Astrocyte (in vitro differentiated cells and primary cell): Measurements from ENCODE around the gene AP4B1. TPM values are rescaled to one million over a fixed set of nuclear protein-coding genes. Genes with fewer than 3 reads are reported as not detected.
A peak's percentile ranks its signal among the peaks of the same experiment; 100 is the strongest.

Experiments used
- DNase-seq: peaks from one replicate; pipeline ENCODE4 v3.0.0-alpha.2; 2010; ENCODE audit warnings: low read depth
- FAIRE-seq: peaks from 2 replicates; lab custom pipeline; 2011; peaks lifted over from hg19 to GRCh38; lab: Jason Lieb, UNC
- H2AFZ ChIP-seq: 2 replicates; pipeline ENCODE4 v1.6.0; 2012; ENCODE audit warnings: low read depth, low read length, inconsistent platforms
- H3K27ac ChIP-seq: 2 replicates; pipeline ENCODE4 v1.5.1; 2011; ENCODE audit warnings: low read depth, low read length, inconsistent platforms
- H3K27me3 ChIP-seq: 2 replicates; pipeline ENCODE4 v1.6.0; 2011; ENCODE audit warnings: low read length, inconsistent platforms; ENCODE audit not compliant: insufficient read depth
- H3K36me3 ChIP-seq: 2 replicates; pipeline ENCODE4 v1.5.1; 2011; ENCODE audit warnings: low read length, inconsistent platforms; ENCODE audit not compliant: insufficient read depth
- H3K4me1 ChIP-seq: 2 replicates; pipeline ENCODE4 v1.5.1; 2011; ENCODE audit warnings: low read length, inconsistent platforms; ENCODE audit not compliant: insufficient read depth
- H3K4me2 ChIP-seq: 2 replicates; pipeline ENCODE4 v1.6.0; 2012; ENCODE audit warnings: low read length, inconsistent platforms
- H3K4me3 ChIP-seq: 2 replicates; pipeline ENCODE4 v1.5.1; 2011; ENCODE audit warnings: low read depth, mild to moderate bottlenecking, low read length, inconsistent platforms; ENCODE audit not compliant: insufficient read depth
- H3K79me2 ChIP-seq: 2 replicates; pipeline ENCODE4 v1.6.0; 2012; ENCODE audit warnings: mild to moderate bottlenecking, low read length, inconsistent platforms; ENCODE audit not compliant: insufficient read depth
- H3K9ac ChIP-seq: 2 replicates; pipeline ENCODE4 v1.6.0; 2012; ENCODE audit warnings: mild to moderate bottlenecking, low read length, inconsistent platforms
- H3K9me3 ChIP-seq: 2 replicates; pipeline ENCODE4 v1.5.1; 2012; ENCODE audit warnings: low read depth, mild to moderate bottlenecking, low read length, inconsistent platforms; ENCODE audit not compliant: insufficient read depth
- H4K20me1 ChIP-seq: 2 replicates; pipeline ENCODE4 v1.6.0; 2012; ENCODE audit warnings: low read length, inconsistent platforms; ENCODE audit not compliant: insufficient read depth
- H3K27ac Mint-ChIP-seq: one replicate; pipeline ENCODE4 v1.8.0; 2021; ENCODE audit warnings: mild to moderate bottlenecking, mixed read lengths; ENCODE audit not compliant: unreplicated experiment
- H3K27me3 Mint-ChIP-seq: one replicate; pipeline ENCODE4 v1.8.0; 2021; ENCODE audit warnings: low read depth, mixed read lengths; ENCODE audit not compliant: unreplicated experiment
- H3K36me3 Mint-ChIP-seq: one replicate; pipeline ENCODE4 v1.8.0; 2021; ENCODE audit warnings: low read depth, mixed read lengths; ENCODE audit not compliant: unreplicated experiment
- H3K4me1 Mint-ChIP-seq: one replicate; pipeline ENCODE4 v1.8.0; 2021; ENCODE audit warnings: low read depth, mixed read lengths; ENCODE audit not compliant: unreplicated experiment
- H3K4me3 Mint-ChIP-seq: one replicate; pipeline ENCODE4 v1.8.0; 2021; ENCODE audit warnings: mild to moderate bottlenecking, moderate library complexity, mixed read lengths; ENCODE audit not compliant: unreplicated experiment
- H3K9me3 Mint-ChIP-seq: one replicate; pipeline ENCODE4 v1.8.0; 2021; ENCODE audit warnings: mild to moderate bottlenecking, mixed read lengths; ENCODE audit not compliant: unreplicated experiment
- EZH2 ChIP-seq: IDR thresholded peaks from 2 replicates; pipeline ENCODE4 v1.6.1; 2012; ENCODE audit warnings: mild to moderate bottlenecking, low read length, inconsistent platforms; ENCODE audit not compliant: insufficient read depth
- total RNA-seq: library from RNA; stranded (reverse); gene quantifications from 2 replicates; pipeline ENCODE4 v1.2.1, GENCODE V29; 2021
- TF ChIP-seq, protein P1 (sequence below): IDR thresholded peaks from 2 replicates; pipeline ENCODE4 v1.5.1; 2011; ENCODE audit warnings: low read depth, mild to moderate bottlenecking, inconsistent platforms, low read length, moderate library complexity; ENCODE audit not compliant: insufficient read depth

Gene AP4B1
- total RNA-seq, 1 donor from 2014 or later = 14.9 TPM

DNA sequence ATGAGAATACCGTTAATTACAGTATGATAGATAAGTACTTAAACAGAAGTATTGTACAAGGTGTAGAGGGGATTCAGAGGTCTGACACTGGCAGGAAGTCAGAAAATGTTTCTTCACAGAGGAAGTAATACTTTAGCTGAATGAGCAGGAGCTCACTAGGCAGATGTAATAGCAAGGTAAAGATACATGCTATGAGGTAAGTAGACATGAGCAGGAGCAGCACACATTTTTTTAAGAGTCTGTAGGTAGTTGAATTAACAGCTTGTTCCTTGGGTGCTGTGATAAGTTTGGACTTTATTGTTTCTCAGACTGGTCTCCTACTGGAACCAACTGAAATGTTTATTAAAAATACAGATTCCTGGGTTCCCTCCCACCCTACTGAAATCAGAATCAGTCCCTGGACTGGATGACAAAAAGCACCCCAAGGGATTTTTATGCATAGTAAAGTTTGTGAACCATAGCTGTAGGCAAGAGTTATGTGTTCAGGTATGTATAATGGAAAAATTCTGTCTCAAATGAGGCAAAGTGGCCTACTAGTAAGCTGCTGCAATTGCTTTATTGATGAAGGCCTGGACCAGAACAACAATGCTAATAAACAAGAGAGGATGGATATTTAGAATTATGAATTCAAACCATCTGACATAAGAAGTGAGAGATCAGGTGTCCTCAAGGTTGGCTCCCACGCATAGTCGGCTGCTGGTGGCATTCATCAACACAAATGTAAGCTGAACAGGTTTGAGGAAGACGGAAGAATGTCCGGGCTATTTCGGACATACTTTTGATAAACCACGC lies 902 bp downstream of the AP4B1 start:
- no peak for FAIRE-seq
- H3K4me1 Mint-ChIP-seq = peaks cover 5% of the 10 kb centered on the region
- H3K27ac Mint-ChIP-seq = peak overlapping the region; percentile 94

DNA sequence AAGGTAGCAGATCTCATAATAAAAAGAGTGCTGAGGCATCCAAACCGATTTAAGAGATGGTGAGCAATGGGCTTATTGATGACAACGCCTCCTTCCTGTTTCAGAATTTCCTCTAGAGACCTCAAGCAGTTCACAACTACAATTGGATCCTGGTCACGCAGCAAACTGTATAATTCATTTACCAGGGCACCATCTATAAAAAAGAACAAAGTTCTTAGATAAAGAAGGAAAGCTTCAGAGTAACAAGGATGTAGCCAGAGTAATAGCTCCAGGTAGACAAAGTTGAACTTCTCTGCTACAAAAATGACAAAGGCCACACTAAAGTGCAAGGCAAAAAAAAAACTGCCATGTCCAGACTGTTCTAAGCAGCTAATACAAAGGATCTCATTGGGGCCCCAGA lies 3.4 kb downstream of the AP4B1 start:
- Mint-ChIP-seq H3K4me3 (no peak overlapping the region), H3K36me3 (peaks cover 5% of the 10 kb centered on the region), H3K4me1 (peaks cover 6% of the 10 kb centered on the region), H3K27ac (no peak overlapping the region), H3K9me3 (no peaks in the 10 kb centered on the region), H3K27me3 (no peaks in the 10 kb centered on the region)
- FAIRE-seq = no peak
- Histone ChIP-seq H3K79me2 (peaks cover 33% of the 10 kb centered on the region), H3K27me3 (no peaks in the 10 kb centered on the region), H4K20me1 (no peaks in the 10 kb centered on the region), H3K4me3 (no peak overlapping the region), H2AFZ (no peak overlapping the region), H3K4me1 (peaks cover 12% of the 10 kb centered on the region), H3K9ac (no peak overlapping the region), H3K36me3 (peaks cover 32% of the 10 kb centered on the region), H3K9me3 (no peaks in the 10 kb centered on the region), H3K4me2 (no peak overlapping the region), H3K27ac (no peak overlapping the region)
- no peak for DNase-seq
- no peak for TF ChIP-seq EZH2
- TF ChIP-seq, protein P1, sequence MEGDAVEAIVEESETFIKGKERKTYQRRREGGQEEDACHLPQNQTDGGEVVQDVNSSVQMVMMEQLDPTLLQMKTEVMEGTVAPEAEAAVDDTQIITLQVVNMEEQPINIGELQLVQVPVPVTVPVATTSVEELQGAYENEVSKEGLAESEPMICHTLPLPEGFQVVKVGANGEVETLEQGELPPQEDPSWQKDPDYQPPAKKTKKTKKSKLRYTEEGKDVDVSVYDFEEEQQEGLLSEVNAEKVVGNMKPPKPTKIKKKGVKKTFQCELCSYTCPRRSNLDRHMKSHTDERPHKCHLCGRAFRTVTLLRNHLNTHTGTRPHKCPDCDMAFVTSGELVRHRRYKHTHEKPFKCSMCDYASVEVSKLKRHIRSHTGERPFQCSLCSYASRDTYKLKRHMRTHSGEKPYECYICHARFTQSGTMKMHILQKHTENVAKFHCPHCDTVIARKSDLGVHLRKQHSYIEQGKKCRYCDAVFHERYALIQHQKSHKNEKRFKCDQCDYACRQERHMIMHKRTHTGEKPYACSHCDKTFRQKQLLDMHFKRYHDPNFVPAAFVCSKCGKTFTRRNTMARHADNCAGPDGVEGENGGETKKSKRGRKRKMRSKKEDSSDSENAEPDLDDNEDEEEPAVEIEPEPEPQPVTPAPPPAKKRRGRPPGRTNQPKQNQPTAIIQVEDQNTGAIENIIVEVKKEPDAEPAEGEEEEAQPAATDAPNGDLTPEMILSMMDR = no peak

More for the DNA sequence above, 902 bp downstream of the AP4B1 start:
- H3K36me3 Mint-ChIP-seq = peaks cover 4% of the 10 kb centered on the region
- H3K4me3 Mint-ChIP-seq = peak overlapping the region; percentile 92
- H3K4me3 ChIP-seq = peak overlapping the region; percentile 86
- peak overlapping the region; percentile 87 for H3K27ac ChIP-seq
- H3K27me3 Mint-ChIP-seq = no peaks in the 10 kb centered on the region
- H3K4me2 ChIP-seq = peak overlapping the region; percentile 87
- H3K4me1 ChIP-seq = peaks cover 9% of the 10 kb centered on the region
- no peaks in the 10 kb centered on the region for H3K9me3 ChIP-seq
- peaks cover 21% of the 10 kb centered on the region for H3K36me3 ChIP-seq
- H2AFZ ChIP-seq = peak overlapping the region; percentile 72
- H3K79me2 ChIP-seq = peaks cover 47% of the 10 kb centered on the region
- DNase-seq = no peak
- no peaks in the 10 kb centered on the region for H4K20me1 ChIP-seq
- peak overlapping the region; percentile 89 for H3K9ac ChIP-seq
- no peaks in the 10 kb centered on the region for H3K27me3 ChIP-seq
- H3K9me3 Mint-ChIP-seq = no peaks in the 10 kb centered on the region
- TF ChIP-seq EZH2 = no peak
- TF ChIP-seq, protein P1 = no peak

DNA sequence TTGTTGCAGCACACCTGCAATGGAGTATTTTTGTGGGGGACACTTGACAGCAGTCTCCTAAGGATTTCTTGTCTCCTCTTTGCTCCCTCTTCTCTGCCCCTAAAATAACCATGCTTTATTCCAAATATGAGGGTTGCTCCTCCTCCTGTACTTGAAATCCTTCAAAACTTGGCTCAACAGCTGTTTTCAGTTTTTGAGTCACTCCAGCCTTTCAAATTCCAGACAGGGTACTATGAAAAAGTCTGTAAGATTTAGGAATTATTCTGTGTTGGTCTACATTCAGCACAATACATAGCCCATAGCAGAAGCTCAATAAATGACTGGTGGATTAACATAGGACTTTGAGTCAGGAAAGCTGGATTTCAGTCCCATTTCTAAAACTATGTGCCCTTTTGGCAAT lies 5.5 kb downstream of the AP4B1 start:
- H3K79me2 ChIP-seq = peaks cover 20% of the 10 kb centered on the region
- H3K27me3 ChIP-seq = no peaks in the 10 kb centered on the region
- no peak overlapping the region for H3K27ac ChIP-seq
- FAIRE-seq = no peak
- no peaks in the 10 kb centered on the region for H3K9me3 ChIP-seq
- no peaks in the 10 kb centered on the region for H4K20me1 ChIP-seq
- H3K4me3 ChIP-seq = no peak overlapping the region
- no peak overlapping the region for H3K4me3 Mint-ChIP-seq
- peaks cover 15% of the 10 kb centered on the region for H3K36me3 Mint-ChIP-seq
- H3K27ac Mint-ChIP-seq = no peak overlapping the region
- TF ChIP-seq, protein P1 = no peak
- no peak for TF ChIP-seq EZH2
- H3K9me3 Mint-ChIP-seq = no peaks in the 10 kb centered on the region
- no peak overlapping the region for H3K4me2 ChIP-seq
- peaks cover 42% of the 10 kb centered on the region for H3K36me3 ChIP-seq
- no peak for DNase-seq
- H2AFZ ChIP-seq = no peak overlapping the region
- H3K4me1 ChIP-seq = peaks cover 12% of the 10 kb centered on the region
- no peaks in the 10 kb centered on the region for H3K27me3 Mint-ChIP-seq
- no peak overlapping the region for H3K9ac ChIP-seq
- H3K4me1 Mint-ChIP-seq = peaks cover 8% of the 10 kb centered on the region
